GM12873 (cell line): ENCODE measurements around the gene MUC22.

Source experiments
- CTCF ChIP-seq: IDR thresholded peaks from 2 replicates; pipeline ENCODE4 v1.5.1; 2012; ENCODE audit warnings: low read depth, mild to moderate bottlenecking, moderate library complexity, low read length, control low read depth; ENCODE audit not compliant: insufficient read depth; ENCODE audit errors: missing control alignments

MUC22 gene

DNA sequence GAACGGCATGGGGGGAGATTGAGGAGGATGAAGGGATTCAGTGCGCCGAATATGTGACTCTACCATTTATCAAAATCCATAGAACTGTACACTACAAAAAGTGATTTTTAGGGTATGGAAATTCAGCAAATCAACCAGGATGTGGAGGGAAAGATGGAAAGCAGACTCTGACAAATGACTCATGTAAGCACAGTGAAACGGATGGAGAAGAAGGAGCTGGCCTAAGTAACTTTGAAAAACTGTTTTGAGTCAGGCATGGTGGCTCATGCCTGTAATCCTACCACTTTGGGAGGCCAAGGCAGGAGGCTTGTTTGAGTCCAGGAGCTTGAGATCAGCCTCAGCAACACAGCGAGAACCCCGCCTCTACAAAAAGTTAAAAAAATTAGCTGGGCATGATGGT is 39.2 kb downstream of the MUC22 start:
- no peak for TF ChIP-seq CTCF

DNA sequence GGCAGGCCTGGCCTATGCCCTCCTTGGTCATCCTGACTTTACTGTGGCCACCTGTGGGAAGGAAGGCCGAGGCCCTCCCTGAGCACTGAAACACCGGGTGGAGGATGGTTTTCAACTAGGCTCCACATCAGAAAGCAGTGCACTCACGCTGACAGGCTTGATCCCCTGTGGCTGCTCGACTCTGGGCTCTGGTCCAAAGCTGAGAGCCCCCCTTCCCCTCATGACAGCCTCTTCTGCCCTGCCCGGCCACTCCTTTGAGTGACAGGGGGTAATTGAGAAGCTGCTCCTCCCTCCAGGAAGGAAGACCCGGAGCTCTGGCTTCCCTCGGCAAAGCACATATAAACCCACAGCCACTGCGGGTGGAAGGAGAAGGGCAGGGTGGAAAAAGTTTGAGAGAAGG is 43.6 kb downstream of the MUC22 start:
- TF ChIP-seq CTCF: no peak

- no peak for TF ChIP-seq CTCF
These were observed 45.2 kb downstream of the MUC22 start for GRCh38 chr6:31055441-31055840.

- no peak for TF ChIP-seq CTCF
These were observed 47.2 kb downstream of the MUC22 start for GRCh38 chr6:31057426-31058003.

DNA sequence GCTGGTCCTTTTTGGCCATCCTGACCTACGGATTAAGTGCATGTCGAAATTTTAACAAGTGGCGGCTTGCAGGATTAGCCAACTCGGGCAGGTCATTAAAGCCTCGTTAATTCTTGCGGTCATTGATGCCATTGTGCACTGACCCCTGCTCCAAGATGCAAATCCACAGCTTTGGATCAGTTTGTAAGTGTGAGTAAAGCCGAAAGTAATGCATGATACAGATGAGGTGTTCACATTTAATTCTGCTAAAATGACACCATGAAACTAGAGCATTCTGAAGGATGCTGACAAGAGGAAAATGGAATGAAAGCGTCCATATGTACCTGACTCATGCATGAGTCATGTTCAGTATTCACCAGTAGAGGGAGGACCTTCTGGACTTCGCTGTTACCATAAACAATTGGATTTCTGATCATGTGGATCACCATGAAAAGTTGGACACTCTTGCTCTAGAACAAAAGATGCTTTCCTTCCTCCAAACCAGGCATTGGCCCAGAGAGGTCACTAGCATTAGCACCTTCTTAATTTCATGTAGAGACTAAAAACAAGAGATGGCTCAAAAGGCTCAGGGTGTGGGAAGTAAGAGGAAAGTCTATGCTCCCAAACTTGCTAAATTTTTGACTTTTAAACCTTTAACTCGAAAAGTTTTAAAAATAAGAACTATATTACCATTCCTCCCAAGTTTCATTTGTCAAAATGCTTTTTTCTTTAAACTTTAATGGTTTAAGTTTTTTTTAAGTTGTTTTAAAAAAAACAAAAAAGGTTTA is 48.0 kb downstream of the MUC22 start:
- peak; percentile 67 for TF ChIP-seq CTCF

GRCh38 chr6:31060145-31060544 is 49.9 kb downstream of the MUC22 start:
- TF ChIP-seq CTCF: no peak

DNA sequence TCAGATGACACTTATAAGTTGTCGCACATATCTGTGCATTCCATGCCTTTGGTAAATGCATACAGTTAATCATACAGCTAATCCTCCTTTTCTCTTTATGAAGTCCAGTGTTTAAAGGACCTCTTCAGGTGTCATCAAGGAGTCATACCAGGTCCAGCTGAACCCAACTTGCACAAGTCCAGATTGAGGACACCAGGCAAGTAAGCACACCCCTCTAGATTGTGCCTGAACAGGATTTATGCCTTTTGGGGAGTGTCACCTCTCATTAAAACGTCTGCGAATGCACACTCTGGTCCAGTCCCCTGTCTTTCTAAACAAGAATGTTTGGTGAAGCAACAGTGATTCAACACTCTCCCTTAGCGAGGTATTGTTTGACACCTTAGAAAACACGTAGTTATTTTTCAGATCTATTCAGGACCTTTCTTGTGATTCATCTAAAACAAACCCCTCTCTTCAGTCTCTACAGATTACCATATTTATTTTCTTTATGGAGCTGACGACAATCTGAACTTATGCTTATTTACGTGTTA is 53.7 kb downstream of the MUC22 start:
- TF ChIP-seq CTCF: no peak
